Upper lobe of right lung (tissue), 1 donor: Measurements from ENCODE around the gene MRGPRX2. TPM values are rescaled to one million over a fixed set of nuclear protein-coding genes. Genes with fewer than 3 reads are reported as not detected.

Experiments
- ATAC-seq: fragments of 200-7000 bp; cut with Tn5 transposase; one replicate; pipeline ENCODE4 v1.9.1; 2020; ENCODE audit warnings: mild to moderate bottlenecking, moderate library complexity
- DNase-seq: peaks from one replicate; pipeline ENCODE4 v3.0.0-alpha.2; 2020
- H3K27ac ChIP-seq: fragments of 200-600 bp; one replicate; pipeline ENCODE4 v1.8.0; 2022
- H3K27me3 ChIP-seq: fragments of 200-600 bp; one replicate; pipeline ENCODE4 v1.8.0; 2022; ENCODE audit warnings: mild to moderate bottlenecking
- H3K36me3 ChIP-seq: fragments of 200-600 bp; one replicate; pipeline ENCODE4 v1.8.0; 2022
- H3K4me1 ChIP-seq: fragments of 200-600 bp; one replicate; pipeline ENCODE4 v1.8.0; 2022
- H3K4me3 ChIP-seq: fragments of 200-600 bp; one replicate; pipeline ENCODE4 v1.8.0; 2022; ENCODE audit warnings: mild to moderate bottlenecking
- H3K9me3 ChIP-seq: fragments of 200-600 bp; one replicate; pipeline ENCODE4 v1.8.0; 2022
- CTCF ChIP-seq: fragments of 200-600 bp; IDR thresholded peaks from one replicate; pipeline ENCODE4 v1.8.0; 2022; ENCODE audit warnings: antibody characterized with exemption
- intact Hi-C: fragments of 100-400 bp; cut with DNase I; formaldehyde crosslinking; loops from one replicate; pipeline ENCODE4 v1.11.0; 2022
- total RNA-seq: library from RNA; stranded (reverse); fragmentation: NEBNext Ultra II Directional; extraction: Animal tissue kit (Norgen Biotek cat#: 25700); gene quantifications from one replicate; pipeline ENCODE4 v1.2.1, GENCODE V29; 2021
- donor health status: DM: no; HTN: yes; CAD: no; lungs with severe emphysema.

MRGPRX2 gene
- total RNA-seq, 1 donor from 2014 or later = not detected

DNA sequence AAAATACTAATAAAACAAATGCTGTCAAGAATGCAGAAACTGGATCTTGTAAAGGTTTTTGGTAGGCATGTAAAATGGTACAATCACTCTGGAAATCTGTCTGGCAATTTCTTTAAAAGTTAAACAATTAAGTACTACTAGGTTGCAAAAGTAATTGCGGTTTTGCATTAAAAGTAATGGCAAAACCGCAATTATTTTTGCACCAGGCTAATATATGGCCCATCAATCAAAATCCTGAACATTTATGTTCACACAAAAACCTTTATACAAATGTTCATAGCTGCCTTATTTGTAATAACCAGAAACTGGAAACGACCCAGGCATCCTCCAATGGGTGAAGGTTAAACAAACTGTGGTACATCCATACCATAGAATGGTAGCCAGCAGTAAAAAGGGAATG, 31.8 kb upstream of the MRGPRX2 start:
- no peak for ATAC-seq
- no peak for TF ChIP-seq CTCF
- Histone ChIP-seq H3K9me3 (no peaks in the 10 kb centered on the region), H3K27me3 (peaks cover 5% of the 10 kb centered on the region), H3K4me1 (no peaks in the 10 kb centered on the region), H3K27ac (no peak overlapping the region), H3K4me3 (no peak overlapping the region), H3K36me3 (no peaks in the 10 kb centered on the region)
- intact Hi-C loops = no loop called here
- no peak for DNase-seq

DNA sequence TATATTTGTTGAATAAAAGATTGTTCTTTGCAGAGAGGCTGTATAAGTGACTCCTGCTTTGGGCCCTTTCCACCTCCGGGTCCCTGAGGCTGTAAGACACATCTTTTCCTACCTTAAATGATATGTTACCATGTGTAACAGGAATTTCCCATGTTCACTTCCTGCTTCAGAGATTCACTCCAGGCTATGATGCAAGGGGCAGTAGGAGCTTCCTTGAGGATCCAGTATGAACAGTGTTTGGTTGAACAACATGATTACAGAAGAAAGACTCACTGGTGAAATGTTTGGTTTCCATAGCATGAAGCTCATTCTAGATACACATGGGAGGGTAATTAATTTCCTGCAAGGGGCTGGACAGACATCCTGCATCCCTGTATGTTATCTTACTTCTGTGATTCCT, 30.8 kb upstream of the MRGPRX2 start:
- no peaks in the 10 kb centered on the region for H3K36me3 ChIP-seq
- no peak overlapping the region for H3K27ac ChIP-seq
- H3K27me3 ChIP-seq = peaks cover 5% of the 10 kb centered on the region
- no peaks in the 10 kb centered on the region for H3K9me3 ChIP-seq
- DNase-seq (no peak), ATAC-seq (no peak)
- intact Hi-C loops = no loop called here
- no peak overlapping the region for H3K4me3 ChIP-seq
- H3K4me1 ChIP-seq = no peaks in the 10 kb centered on the region
- TF ChIP-seq CTCF = no peak

GRCh38 chr11:19089421-19089820, 28.9 kb upstream of the MRGPRX2 start:
- intact Hi-C loops = no loop called here

GRCh38 chr11:19088791-19089190, 28.3 kb upstream of the MRGPRX2 start:
- Histone ChIP-seq H3K27ac (no peak overlapping the region), H3K36me3 (no peaks in the 10 kb centered on the region), H3K9me3 (no peaks in the 10 kb centered on the region), H3K4me3 (no peak overlapping the region), H3K4me1 (no peaks in the 10 kb centered on the region), H3K27me3 (no peaks in the 10 kb centered on the region)
- TF ChIP-seq CTCF = no peak
- intact Hi-C loops = no loop called here
- ATAC-seq (no peak), DNase-seq (no peak)

More at GRCh38 chr11:19089421-19089820, 28.9 kb upstream of the MRGPRX2 start:
- DNase-seq = no peak
- Histone ChIP-seq H3K27me3 (no peaks in the 10 kb centered on the region), H3K4me3 (no peak overlapping the region), H3K27ac (no peak overlapping the region), H3K4me1 (no peaks in the 10 kb centered on the region), H3K9me3 (no peaks in the 10 kb centered on the region), H3K36me3 (no peaks in the 10 kb centered on the region)
- no peak for TF ChIP-seq CTCF
- ATAC-seq = no peak

DNA sequence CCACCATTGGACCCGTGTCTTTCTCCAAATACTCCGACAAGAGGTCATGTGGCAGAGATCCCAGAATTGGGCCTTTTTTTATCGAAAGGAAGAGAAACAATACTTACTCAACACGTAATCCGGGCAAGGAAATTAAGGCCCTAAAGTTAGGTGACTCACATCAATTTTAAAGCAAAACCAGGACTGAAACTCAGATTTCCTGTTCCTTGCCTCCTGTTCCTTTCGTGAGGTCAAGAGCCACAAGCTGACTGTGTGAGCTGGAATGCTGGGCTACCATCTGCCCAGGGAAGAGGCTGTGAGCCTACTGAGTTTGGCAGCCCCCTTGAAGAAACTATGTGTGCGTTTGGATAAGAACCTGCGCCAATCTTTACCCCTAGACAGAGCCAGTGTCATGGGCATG, 27.1 kb upstream of the MRGPRX2 start:
- H3K4me1 ChIP-seq = no peaks in the 10 kb centered on the region
- ATAC-seq = no peak
- no peak overlapping the region for H3K4me3 ChIP-seq
- H3K9me3 ChIP-seq = no peaks in the 10 kb centered on the region
- no peak overlapping the region for H3K27ac ChIP-seq
- intact Hi-C loops = no loop called here
- no peaks in the 10 kb centered on the region for H3K27me3 ChIP-seq
- DNase-seq = no peak
- no peak for TF ChIP-seq CTCF
- no peaks in the 10 kb centered on the region for H3K36me3 ChIP-seq

- ATAC-seq = no peak
- H3K9me3 ChIP-seq = no peaks in the 10 kb centered on the region
- no peak overlapping the region for H3K27ac ChIP-seq
- intact Hi-C loops = no loop called here
- H3K4me1 ChIP-seq = no peaks in the 10 kb centered on the region
- no peaks in the 10 kb centered on the region for H3K27me3 ChIP-seq
- DNase-seq = no peak
- TF ChIP-seq CTCF = no peak
- no peaks in the 10 kb centered on the region for H3K36me3 ChIP-seq
- no peak overlapping the region for H3K4me3 ChIP-seq
These were observed 24.3 kb upstream of the MRGPRX2 start for GRCh38 chr11:19084661-19085315.
